GM21447 (cell line): ENCODE results near the gene LCN9.
"Not testable (repeated sequence)": the region's sequence is repeated elsewhere in the genome, so short reads cannot be mapped to it uniquely, and the experiment has no call there.

Experiments used
- ATAC-seq: cut with Tn5 transposase; IDR thresholded peaks from one replicate; pipeline ENCODE4 v1.9.1; 2021; ENCODE audit not compliant: unreplicated experiment

The LCN9 gene

DNA sequence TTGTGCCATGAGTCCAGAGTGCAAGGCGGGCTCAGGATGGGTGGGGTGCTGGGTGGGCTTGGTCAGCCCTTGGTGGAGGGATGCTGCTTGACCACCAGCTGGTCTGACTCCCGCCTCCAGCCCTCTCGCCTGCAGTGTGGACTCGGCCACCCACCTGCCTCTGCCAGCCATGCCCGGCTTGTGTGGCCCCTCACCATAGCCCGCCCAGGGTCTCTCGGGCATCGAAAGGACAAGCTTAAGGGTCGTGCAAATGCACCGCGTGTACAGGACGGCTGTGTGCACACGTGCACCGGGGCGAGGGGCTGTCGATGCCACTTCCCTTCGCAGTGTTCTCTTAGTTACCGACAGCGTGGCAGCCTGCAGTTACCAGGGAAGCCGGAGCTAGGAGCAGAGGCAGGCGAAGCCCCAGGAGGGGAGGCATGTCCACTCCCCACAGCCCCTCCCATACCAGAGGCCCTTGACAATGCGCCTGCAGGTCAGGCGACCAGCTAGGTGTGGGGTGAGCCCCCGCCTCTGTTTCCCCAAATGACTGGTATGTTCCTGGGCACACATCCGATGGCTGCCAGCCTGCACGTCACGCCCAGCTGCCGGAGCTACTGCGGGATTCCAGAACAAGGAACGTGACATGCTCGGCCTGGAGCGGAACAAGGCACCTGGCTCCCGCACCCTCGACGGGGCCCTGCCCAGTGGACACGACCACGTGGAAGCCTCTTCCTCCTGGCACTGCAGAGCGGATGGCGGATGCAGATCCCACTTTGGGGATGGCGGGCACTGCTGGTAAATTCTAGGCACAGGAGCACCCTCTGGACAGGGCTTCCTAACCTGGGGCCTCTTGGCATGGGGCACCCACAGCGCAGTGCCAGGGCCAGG, 7.8 kb downstream of the LCN9 start:
- no peak for ATAC-seq

- ATAC-seq: no peak
Measured at GRCh38 chr9:135671591-135672041, 8.5 kb downstream of the LCN9 start.

DNA sequence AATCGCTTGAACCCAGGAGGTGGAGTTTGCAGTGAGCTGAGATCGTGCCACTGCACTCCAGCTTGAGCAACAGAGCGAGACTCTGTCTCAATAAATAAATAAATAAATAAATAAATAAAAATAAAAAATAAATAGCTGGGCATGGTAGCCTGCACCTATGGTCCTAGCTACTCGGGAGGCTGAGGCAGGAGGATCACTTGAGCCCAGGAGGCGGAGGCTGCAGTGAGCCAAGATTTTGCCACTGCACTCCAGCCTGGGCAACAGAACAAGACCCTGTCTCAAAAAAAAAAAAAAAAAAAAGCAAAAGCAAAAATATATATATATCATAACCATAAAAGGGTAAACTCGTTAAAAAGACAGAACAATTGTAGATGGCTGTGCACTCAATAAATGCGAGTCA, 9.7 kb downstream of the LCN9 start:
- not testable (repeated sequence) for ATAC-seq

DNA sequence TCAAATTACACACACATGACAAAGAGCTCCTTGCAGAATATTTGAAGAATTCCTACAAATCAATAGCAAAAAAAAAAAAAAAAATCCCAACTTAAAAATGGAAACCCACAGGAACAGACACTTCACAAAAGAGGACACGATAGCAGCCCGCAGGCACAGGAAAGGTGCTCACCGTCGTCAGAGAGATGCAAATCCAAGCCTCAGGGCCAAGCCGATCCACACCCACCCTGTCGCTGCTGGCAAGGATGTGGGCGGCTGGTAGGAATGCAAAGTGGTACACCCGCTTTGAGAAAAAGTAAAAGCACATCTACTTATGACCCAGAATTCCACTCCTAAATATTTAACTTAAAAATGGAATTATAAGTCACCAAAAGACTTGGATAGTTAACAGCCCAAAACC, 10.8 kb downstream of the LCN9 start:
- no peak for ATAC-seq

GRCh38 chr9:135674977-135675376, 11.9 kb downstream of the LCN9 start:
- ATAC-seq: no peak

DNA sequence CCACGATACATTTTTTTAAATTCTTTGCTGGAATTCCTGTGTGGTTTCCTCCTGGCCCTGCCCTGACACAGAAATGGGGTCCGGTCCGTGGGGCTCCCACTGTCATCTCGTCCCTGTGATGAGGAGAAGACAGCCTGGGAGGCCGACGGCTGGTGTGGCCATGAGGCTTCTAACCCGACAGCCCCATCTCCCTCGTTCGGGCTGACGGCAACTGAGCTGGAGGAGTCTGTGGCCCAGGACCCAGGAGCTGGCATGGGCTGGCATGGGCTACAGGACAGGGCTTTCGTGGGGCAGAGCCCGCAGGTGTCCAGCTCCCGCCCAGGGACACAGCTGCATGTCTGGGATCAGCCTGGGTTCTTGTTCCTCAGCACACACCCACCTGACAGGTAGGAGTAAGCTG, 13.8 kb downstream of the LCN9 start:
- ATAC-seq: no peak

GRCh38 chr9:135677641-135678168, 14.6 kb downstream of the LCN9 start:
- no peak for ATAC-seq

GRCh38 chr9:135678236-135679017, 15.3 kb downstream of the LCN9 start:
- ATAC-seq: no peak

DNA sequence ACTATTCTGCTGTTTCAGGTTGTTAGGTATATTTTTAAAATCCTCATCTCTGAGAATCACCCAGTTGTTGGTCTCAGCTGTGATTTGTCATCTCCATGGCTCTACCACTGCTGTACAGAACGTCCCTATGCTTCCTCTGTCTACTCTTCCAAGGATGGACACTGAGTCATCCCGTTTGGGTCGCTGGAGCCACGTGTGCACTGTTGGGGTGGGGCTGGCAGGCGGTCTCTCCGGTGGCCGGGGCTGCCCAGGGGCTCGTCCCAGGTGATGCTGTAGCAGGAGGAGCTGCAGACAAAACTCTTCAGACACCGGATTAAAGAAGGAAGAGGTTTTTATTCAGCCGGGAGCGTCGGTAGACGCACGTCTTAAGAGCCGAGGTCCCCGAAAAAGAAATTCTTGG, 16.9 kb downstream of the LCN9 start:
- no peak for ATAC-seq

DNA sequence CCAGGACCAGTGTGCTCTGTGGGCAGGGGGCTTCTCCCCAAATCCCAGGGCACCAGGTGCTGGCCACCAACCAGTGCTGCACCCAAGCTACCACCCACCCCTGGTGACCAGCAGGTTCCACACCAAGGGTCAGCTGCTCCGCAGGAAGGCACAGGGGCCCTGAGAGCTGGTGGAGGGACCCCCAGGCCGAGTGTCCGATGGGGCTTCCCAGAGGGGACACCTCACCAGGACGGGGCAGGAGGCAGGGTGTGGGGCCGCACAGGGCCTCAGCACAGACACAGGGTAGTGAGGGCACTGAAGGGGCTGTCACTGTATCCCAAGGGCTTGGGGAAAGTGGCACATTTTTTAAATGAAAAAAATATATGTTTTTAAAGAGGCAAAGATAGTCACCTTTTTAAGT, 18.1 kb downstream of the LCN9 start:
- no peak for ATAC-seq

GRCh38 chr9:135683401-135684034, 20.4 kb downstream of the LCN9 start:
- no peak for ATAC-seq

GRCh38 chr9:135684691-135685090, 21.6 kb downstream of the LCN9 start:
- ATAC-seq: no peak

DNA sequence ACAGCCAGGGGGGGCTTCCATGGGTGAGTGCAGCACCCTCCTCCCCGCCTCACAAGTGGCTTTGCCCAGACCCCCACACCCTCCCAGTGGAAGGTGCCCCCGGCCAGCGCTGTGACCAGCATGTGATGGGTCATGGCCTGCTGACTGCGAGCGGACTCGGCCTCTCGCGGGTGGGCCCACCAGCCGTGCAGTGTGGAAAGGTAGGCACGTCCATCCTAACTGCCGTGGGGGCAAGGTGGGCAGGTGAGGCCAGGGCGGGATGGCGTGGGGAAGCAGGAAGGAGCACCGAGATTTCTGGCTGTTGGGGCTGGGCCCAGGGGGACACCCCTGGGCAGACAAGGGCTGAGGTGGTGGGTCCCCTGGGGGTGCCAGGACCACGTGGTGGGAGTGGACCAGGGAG, 24.1 kb downstream of the LCN9 start:
- ATAC-seq: no peak

DNA sequence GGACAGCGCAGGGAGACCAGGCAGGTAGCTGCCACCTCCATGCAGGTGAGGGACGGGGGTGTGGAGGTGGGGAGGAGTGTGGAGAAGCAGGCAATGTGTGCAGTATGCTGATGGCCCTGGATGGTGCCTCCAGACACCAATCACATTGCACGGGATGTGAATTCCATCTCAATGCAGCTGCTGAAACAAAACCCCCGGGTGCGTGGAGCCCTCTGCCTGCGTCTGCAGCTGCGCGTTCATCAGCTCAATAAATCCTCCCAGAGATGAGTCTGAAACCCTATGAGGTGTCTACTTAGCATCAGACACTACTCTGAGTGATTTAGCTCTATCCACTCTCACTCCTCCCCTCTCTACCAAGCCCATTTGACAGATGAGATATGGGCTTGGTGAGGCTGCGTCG, 25.9 kb downstream of the LCN9 start:
- no peak for ATAC-seq

DNA sequence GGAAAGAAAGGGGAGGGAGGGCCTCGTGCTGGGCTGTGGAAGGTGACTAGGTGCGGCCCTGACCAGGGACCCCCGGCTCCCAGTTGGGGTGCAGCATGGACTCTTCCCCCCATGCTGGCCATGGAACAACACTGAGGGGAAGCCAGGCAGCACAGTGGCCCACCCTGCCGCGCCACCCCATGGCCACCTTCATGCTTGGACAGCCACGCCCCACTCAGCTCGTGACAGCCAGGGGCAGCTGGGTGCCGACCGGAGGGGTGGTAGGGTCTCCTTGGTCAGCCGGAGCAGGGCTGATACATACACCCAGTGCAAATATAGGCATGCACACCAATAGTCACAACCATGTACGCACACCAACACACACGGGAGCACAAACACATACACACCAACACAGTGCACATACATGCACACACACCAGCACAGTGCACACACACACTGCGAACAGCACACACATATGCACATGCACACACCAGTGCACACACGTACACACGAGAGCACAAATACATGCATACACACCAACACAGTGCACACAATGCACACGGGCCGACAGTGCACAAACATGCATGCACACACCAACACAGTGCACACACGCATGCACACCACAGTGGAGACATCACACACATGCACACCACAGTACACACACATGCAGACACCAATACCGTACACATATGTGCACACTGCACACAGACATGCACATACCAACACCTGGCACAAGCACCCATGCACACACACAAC, 27.9 kb downstream of the LCN9 start:
- ATAC-seq: no peak

GRCh38 chr9:135692410-135692809, 29.3 kb downstream of the LCN9 start:
- no peak for ATAC-seq

GRCh38 chr9:135693265-135693664, 30.2 kb downstream of the LCN9 start:
- ATAC-seq: no peak

GRCh38 chr9:135693771-135694170, 30.7 kb downstream of the LCN9 start:
- no peak for ATAC-seq

GRCh38 chr9:135694414-135694813, 31.3 kb downstream of the LCN9 start:
- ATAC-seq: no peak

GRCh38 chr9:135695036-135695435, 31.9 kb downstream of the LCN9 start:
- ATAC-seq: no peak

DNA sequence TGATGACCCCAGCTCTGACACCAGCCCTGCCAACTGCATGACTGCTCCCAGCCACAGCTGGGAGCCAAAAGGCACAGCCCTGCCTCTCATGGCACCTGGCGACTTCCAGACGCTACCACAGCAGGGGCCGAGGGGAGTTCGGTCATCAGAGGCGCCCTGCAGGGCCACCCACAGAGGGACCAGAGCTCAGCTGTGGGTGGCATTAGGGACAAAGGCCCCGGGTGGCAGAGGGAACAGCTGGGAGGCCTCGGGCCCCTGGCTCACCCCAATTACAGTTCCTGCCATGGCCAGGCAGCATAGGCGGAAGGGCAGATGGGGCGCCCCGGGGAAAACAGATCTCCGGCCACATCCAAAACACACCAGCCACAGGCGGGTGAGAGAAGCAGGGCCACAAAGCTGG, 32.5 kb downstream of the LCN9 start:
- no peak for ATAC-seq
